K562 (cell line): ENCODE results near the gene ZAP70. TPM values are rescaled to one million over a fixed set of nuclear protein-coding genes. Genes with fewer than 3 reads are reported as not detected.

Experiments
- CSDE1 ChIP-seq, 2 experiments: fragments of 450-650 bp; IDR thresholded peaks; 2 replicates each; pipeline ENCODE4 v1.6.1; 2016; ENCODE audit warnings: mild to moderate bottlenecking in 1 of 2
- DPF2 ChIP-seq: fragments of 450-650 bp; IDR thresholded peaks from 2 replicates; pipeline ENCODE4 v1.6.1; 2016
- NFRKB ChIP-seq: fragments of 450-650 bp; IDR thresholded peaks from 2 replicates; pipeline ENCODE4 v1.6.1; 2016; ENCODE audit warnings: low read depth
- SREBF2 ChIP-seq: sonication (generic); formaldehyde crosslinking; IDR thresholded peaks from 2 replicates; pipeline ENCODE4 v1.4.0; 2020; ENCODE audit warnings: mild to moderate bottlenecking, missing genetic modification reagents
- TBP ChIP-seq: optimal IDR thresholded peaks from 2 replicates; pipeline ENCODE3; 2011; ENCODE audit warnings: low read depth, low read length, improper control_type of control experiment
- ZBTB1 ChIP-seq: sonication (generic); formaldehyde crosslinking; IDR thresholded peaks from 2 replicates; pipeline ENCODE4 v1.8.1; 2023; ENCODE audit warnings: missing genetic modification reagents, low read depth, mild to moderate bottlenecking, borderline replicate concordance
- ZBTB11 ChIP-seq, 3 experiments: fragments of 200-800 bp in 1 of 3; fragments of 250-450 bp in 1 of 3; fragments of 450-650 bp in 1 of 3; sonication (Bioruptor Pico) in 1 of 3; sonication (Bioruptor generic) in 1 of 3; formaldehyde crosslinking in 1 of 3; IDR thresholded peaks; 2 replicates each; pipeline versions ENCODE4 v1.6.1 to v1.8.0; 2016 to 2022; ENCODE audit warnings: mild to moderate bottlenecking in 2 of 3, missing genetic modification characterization in 2 of 3, missing compliant biosample characterization in 1 of 3, moderate library complexity in 1 of 3
- ZEB2 ChIP-seq: fragments of 450-650 bp; IDR thresholded peaks from 2 replicates; pipeline ENCODE4 v1.6.1; 2016
- ZNF668 ChIP-seq: fragments of 250-450 bp; sonication (Bioruptor Pico); IDR thresholded peaks from 2 replicates; pipeline ENCODE4 v1.8.0; 2022; ENCODE audit warnings: mild to moderate bottlenecking, inconsistent platforms
- polyA plus RNA-seq, 8 experiments: library from polyadenylated mRNA; depleted of rRNA in 4 of 8; stranded (reverse) in 5 of 8; unstranded in 3 of 8; fragments of >200 nt; fragmentation: Nextera tagmentation in 2 of 8; fragmentation: Illumina TruSeq in 1 of 8; extraction: Ambion mirVana in 2 of 8; extraction: Trizol in 1 of 8; gene quantifications; 2 replicates each; pipeline versions ENCODE4 v1.2.1 to v1.2.3, GENCODE V29; 2011 to 2014; ENCODE audit warnings: inconsistent platforms in 1 of 8, missing spikeins in 1 of 8
- total RNA-seq, 7 experiments: library from RNA; depleted of rRNA in 6 of 7; stranded (reverse); fragments of >200 nt in 6 of 7; fragmentation: Illumina TruSeq in 2 of 7; extraction: Trizol in 2 of 7; gene quantifications; 2 replicates each; pipeline versions ENCODE4 v1.2.1 to v1.2.3, GENCODE V29; 2011 to 2021; ENCODE audit warnings: low replicate concordance in 1 of 7
- TF ChIP-seq, protein P1 (sequence below), 2 experiments: IDR thresholded peaks; 2 replicates each; pipeline ENCODE4 v1.6.1; 2012; ENCODE audit warnings: improper control_type of control experiment in 2 of 2, low read depth in 2 of 2, low read length in 2 of 2, borderline replicate concordance in 1 of 2
- TF ChIP-seq, protein P2 (sequence below), 2 experiments: fragments of 450-650 bp in 1 of 2; sonication (generic) in 1 of 2; formaldehyde crosslinking in 1 of 2; IDR thresholded peaks; 2 replicates each; pipeline versions ENCODE4 v1.7.1 to v1.9.0; 2016 to 2022; ENCODE audit warnings: inconsistent platforms in 1 of 2, mild to moderate bottlenecking in 1 of 2, missing genetic modification reagents in 1 of 2

Gene ZAP70
- total and polyA plus RNA-seq, 9 of the 15 experiments (the other 6 are each of a cell fraction or from before 2014, with no cell fraction given), result 0.06 to 0.80 (median 0.21) TPM; not detected in 1

DNA sequence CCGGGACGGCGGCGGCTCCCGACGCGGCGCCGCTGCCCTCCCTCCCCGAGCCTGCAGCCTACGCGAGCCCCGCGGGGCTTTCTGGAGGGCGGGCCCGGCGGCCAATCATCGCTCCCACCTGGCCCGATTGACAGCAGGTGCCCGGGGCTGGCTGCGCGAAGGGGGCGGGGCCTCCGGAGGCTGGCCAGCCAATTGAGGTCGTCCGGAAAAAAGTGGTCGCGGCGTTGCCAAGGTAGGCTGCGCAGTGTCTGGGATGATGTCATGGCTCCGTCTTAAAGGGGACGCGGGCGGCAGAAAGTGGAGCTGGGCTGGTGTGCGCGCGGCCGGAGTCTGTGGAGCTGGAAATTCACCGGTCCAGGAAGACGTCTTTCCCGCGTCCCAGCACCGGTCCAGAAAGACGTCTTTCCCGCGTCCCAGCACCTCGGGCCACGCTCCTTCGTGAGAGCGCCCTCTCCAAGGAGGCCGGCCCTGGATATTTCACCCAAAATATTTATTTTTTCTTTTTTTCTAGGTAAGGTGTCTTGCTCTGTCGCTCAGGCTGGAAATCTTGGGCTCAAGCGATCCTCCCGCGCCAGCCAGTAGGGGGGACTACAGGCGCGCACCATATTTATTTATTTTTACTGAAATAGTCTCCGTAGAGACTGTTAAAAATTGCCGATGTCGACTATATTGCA, 49.3 kb upstream of the ZAP70 start, which contains the start of gene ACTR1B (continued):
- 0 out of 4 replicates have a peak, but pooled peaks of 1 of the 2 experiments have one; percentile 33 for TF ChIP-seq CSDE1 (IDR thresholded peaks at IDR 0.05)
- TF ChIP-seq ZBTB11 (CRISPR knock-in tag; IDR thresholded peaks at IDR 0.05), result peak in 1 of 3 experiments; percentile 35; a peak in 1 of 6 replicates
- TF ChIP-seq, protein P1, sequence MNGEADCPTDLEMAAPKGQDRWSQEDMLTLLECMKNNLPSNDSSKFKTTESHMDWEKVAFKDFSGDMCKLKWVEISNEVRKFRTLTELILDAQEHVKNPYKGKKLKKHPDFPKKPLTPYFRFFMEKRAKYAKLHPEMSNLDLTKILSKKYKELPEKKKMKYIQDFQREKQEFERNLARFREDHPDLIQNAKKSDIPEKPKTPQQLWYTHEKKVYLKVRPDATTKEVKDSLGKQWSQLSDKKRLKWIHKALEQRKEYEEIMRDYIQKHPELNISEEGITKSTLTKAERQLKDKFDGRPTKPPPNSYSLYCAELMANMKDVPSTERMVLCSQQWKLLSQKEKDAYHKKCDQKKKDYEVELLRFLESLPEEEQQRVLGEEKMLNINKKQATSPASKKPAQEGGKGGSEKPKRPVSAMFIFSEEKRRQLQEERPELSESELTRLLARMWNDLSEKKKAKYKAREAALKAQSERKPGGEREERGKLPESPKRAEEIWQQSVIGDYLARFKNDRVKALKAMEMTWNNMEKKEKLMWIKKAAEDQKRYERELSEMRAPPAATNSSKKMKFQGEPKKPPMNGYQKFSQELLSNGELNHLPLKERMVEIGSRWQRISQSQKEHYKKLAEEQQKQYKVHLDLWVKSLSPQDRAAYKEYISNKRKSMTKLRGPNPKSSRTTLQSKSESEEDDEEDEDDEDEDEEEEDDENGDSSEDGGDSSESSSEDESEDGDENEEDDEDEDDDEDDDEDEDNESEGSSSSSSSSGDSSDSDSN (IDR thresholded peaks at IDR 0.05; ENCODE audit: borderline replicate concordance in 1 of 2, low read depth in 2 of 2, low read length in 2 of 2), result peak in 1 of 2 experiments; percentile 35; a peak in 1 of 4 replicates
- no peak for TF ChIP-seq SREBF2 (CRISPR knock-in tag)
- 0 out of 2 replicates have a peak, but pooled peaks have one; percentile 59 for TF ChIP-seq NFRKB
- no peak for TF ChIP-seq ZEB2
- TF ChIP-seq, protein P2, sequence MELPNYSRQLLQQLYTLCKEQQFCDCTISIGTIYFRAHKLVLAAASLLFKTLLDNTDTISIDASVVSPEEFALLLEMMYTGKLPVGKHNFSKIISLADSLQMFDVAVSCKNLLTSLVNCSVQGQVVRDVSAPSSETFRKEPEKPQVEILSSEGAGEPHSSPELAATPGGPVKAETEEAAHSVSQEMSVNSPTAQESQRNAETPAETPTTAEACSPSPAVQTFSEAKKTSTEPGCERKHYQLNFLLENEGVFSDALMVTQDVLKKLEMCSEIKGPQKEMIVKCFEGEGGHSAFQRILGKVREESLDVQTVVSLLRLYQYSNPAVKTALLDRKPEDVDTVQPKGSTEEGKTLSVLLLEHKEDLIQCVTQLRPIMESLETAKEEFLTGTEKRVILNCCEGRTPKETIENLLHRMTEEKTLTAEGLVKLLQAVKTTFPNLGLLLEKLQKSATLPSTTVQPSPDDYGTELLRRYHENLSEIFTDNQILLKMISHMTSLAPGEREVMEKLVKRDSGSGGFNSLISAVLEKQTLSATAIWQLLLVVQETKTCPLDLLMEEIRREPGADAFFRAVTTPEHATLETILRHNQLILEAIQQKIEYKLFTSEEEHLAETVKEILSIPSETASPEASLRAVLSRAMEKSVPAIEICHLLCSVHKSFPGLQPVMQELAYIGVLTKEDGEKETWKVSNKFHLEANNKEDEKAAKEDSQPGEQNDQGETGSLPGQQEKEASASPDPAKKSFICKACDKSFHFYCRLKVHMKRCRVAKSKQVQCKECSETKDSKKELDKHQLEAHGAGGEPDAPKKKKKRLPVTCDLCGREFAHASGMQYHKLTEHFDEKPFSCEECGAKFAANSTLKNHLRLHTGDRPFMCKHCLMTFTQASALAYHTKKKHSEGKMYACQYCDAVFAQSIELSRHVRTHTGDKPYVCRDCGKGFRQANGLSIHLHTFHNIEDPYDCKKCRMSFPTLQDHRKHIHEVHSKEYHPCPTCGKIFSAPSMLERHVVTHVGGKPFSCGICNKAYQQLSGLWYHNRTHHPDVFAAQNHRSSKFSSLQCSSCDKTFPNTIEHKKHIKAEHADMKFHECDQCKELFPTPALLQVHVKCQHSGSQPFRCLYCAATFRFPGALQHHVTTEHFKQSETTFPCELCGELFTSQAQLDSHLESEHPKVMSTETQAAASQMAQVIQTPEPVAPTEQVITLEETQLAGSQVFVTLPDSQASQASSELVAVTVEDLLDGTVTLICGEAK (IDR thresholded peaks at IDR 0.05), result 0 out of 2 replicates have a peak, but pooled peaks have one; percentile 11
- TF ChIP-seq, protein P2 (CRISPR knock-in tag; IDR thresholded peaks at IDR 0.05), result no peak
- TF ChIP-seq TBP, result peak; percentile 92
- TF ChIP-seq ZNF668 (CRISPR knock-in tag), result no peak
- TF ChIP-seq DPF2, result peak; percentile 44; the same call in 1 of the 2 replicates
- TF ChIP-seq ZBTB1 (CRISPR knock-in tag), result 0 out of 2 replicates have a peak, but pooled peaks have one; percentile 38
